Activated CD4-positive, alpha-beta T cell treated with anti-CD3 and anti-CD28 coated beads, Interleukin-2, amount 10 ng/mL, durations not matched to agents 7 days and 5 days (primary cell): ENCODE measurements around the gene MALSU1. TPM values are rescaled to one million over a fixed set of nuclear protein-coding genes. Genes with fewer than 3 reads are reported as not detected.
"Not testable (repeated sequence)": the region's sequence is repeated elsewhere in the genome, so short reads cannot be mapped to it uniquely, and the experiment has no call there.

Source experiments
- CTCF ChIA-PET: fragments of 350-600 bp; sonication (Branson Sonifier 250); formaldehyde crosslinking; loops from one replicate; lab custom pipeline; 2021; ENCODE audit warnings: antibody characterized with exemption; lab: Charles Lee
- POLR2A ChIA-PET: fragments of 350-600 bp; sonication (Branson Sonifier 250); formaldehyde crosslinking; loops from one replicate; lab custom pipeline; 2021; ENCODE audit warnings: antibody characterized with exemption; lab: Charles Lee
- DNase-seq: peaks from one replicate; pipeline ENCODE4 v3.0.0-alpha.2; 2020
- H3K27ac Mint-ChIP-seq: one replicate; pipeline ENCODE4 v1.8.0; 2021; ENCODE audit warnings: mild to moderate bottlenecking, moderate library complexity, mixed read lengths
- H3K27me3 Mint-ChIP-seq: one replicate; pipeline ENCODE4 v1.8.0; 2021; ENCODE audit warnings: mixed read lengths
- H3K36me3 Mint-ChIP-seq: one replicate; pipeline ENCODE4 v1.8.0; 2021; ENCODE audit warnings: low read depth, mixed read lengths
- H3K4me1 Mint-ChIP-seq: one replicate; pipeline ENCODE4 v1.8.0; 2021; ENCODE audit warnings: mixed read lengths
- H3K4me3 Mint-ChIP-seq: one replicate; pipeline ENCODE4 v1.8.0; 2021; ENCODE audit warnings: mild to moderate bottlenecking, moderate library complexity, mixed read lengths
- H3K9me3 Mint-ChIP-seq: one replicate; pipeline ENCODE4 v1.8.0; 2021; ENCODE audit warnings: mixed read lengths
- total RNA-seq, 2 experiments: library from RNA; stranded (reverse); gene quantifications; one replicate each; pipeline ENCODE4 v1.2.3, GENCODE V29; 2021

Gene MALSU1
- total RNA-seq, 2 experiments from 2014 or later = 41.1 to 47.3 TPM

DNA sequence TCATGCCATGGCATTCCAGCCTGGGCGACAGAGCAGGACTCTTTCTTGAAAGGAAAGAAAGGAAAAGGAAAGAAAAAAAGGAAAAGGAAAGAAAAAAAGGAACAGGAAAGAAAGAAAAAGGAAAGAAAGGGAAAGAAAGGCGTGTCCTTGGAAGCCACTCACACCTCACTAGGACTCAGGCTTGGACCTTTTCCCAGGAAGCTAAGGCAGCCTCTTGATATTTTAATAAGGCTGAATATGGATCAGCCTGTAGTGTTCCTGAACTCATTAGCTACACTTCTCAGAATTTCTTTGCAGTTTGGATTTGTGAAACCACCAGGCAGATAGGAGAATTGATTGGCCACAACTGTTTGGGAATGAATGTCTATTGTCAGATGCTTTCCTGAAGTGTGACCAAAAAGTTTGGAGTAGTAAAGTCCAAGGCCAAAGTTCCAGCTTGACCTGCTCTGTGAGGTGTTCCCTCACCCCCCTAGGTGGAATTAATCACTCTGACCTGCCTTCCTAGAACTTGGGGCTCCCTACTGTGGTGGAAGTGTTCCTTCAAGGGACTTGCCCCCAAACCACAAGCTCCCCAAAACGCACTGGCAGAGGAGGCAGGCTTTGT lies 7.1 kb upstream of the MALSU1 start:
- H3K36me3 Mint-ChIP-seq = no peaks in the 10 kb centered on the region
- ChIA-PET CTCF (interaction anchor here (0.7 to 1.9 kb wide), 4 partner anchors 9 to 19 kb away, joined by 3 to 7 read pairs (median 3); no protein-coding TSS in a partner anchor), POLR2A (no interaction called here)
- H3K4me1 Mint-ChIP-seq = peaks cover 21% of the 10 kb centered on the region
- H3K27ac Mint-ChIP-seq = no peak overlapping the region
- no peak overlapping the region for H3K4me3 Mint-ChIP-seq
- no peak for DNase-seq
- no peaks in the 10 kb centered on the region for H3K27me3 Mint-ChIP-seq
- no peaks in the 10 kb centered on the region for H3K9me3 Mint-ChIP-seq

DNA sequence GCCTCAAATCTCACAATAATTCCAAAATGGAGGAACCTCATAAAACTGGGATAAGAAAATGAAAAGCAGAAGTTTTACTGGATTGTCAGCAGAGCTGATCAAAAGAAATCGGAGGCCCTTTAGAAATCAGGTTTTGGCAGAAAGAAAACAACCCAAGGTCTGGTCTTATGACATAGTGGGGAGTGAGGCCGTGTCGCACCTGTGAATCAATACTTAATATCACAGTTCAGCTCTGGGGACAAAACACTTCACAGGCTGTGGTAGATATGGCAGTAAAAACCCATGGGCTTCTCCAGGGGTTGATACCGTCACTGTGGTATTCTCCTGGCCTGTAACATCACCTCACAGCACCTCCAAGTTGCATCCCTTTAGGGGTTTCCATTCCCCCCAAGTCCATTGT lies 6.5 kb upstream of the MALSU1 start:
- peaks cover 18% of the 10 kb centered on the region for H3K4me1 Mint-ChIP-seq
- H3K27ac Mint-ChIP-seq = no peak overlapping the region
- no peak overlapping the region for H3K4me3 Mint-ChIP-seq
- no peaks in the 10 kb centered on the region for H3K36me3 Mint-ChIP-seq
- POLR2A ChIA-PET = no interaction called here
- H3K9me3 Mint-ChIP-seq = no peaks in the 10 kb centered on the region
- H3K27me3 Mint-ChIP-seq = no peaks in the 10 kb centered on the region
- CTCF ChIA-PET = interaction anchor here (1.2 to 1.9 kb wide), 2 partner anchors 9 to 20 kb away, joined by 3 to 7 read pairs; no protein-coding TSS in a partner anchor
- no peak for DNase-seq

GRCh38 chr7:23293500-23294073 lies 5.6 kb upstream of the MALSU1 start:
- Mint-ChIP-seq H3K4me1 (peaks cover 16% of the 10 kb centered on the region), H3K27ac (no peak overlapping the region), H3K27me3 (no peaks in the 10 kb centered on the region), H3K36me3 (peaks cover 3% of the 10 kb centered on the region), H3K9me3 (no peaks in the 10 kb centered on the region), H3K4me3 (no peak overlapping the region)
- POLR2A ChIA-PET = no interaction called here
- no peak for DNase-seq
- CTCF ChIA-PET = interaction anchor here (0.7 to 1.9 kb wide), 3 partner anchors 9 to 21 kb away, joined by 3 to 7 read pairs (median 4); no protein-coding TSS in a partner anchor

- Mint-ChIP-seq H3K4me1 (peaks cover 19% of the 10 kb centered on the region), H3K4me3 (no peak overlapping the region), H3K27ac (no peak overlapping the region), H3K9me3 (peaks cover 3% of the 10 kb centered on the region), H3K27me3 (no peaks in the 10 kb centered on the region), H3K36me3 (peaks cover 11% of the 10 kb centered on the region)
- ChIA-PET POLR2A (no interaction called here), CTCF (interaction anchor here (0.7 to 1.4 kb wide), 6 partner anchors 10 to 245 kb away, joined by 3 to 7 read pairs (median 4); no protein-coding TSS in a partner anchor)
- DNase-seq = no peak
Measured at GRCh38 chr7:23294549-23295400, 4.4 kb upstream of the MALSU1 start.

DNA sequence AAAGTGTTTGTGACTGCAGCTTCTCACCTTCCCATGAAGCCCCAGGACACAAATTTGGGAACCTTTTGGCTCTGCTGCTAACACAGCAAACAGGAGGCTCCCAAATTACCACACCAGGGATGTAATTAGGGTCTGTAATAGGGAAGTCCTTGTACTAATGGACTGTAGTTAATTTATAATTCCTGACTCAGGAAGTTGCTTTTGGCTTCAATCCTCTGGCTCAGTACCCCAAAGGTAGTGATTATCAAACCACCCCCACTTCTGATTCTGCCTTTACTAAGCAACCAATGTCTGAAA lies 3.8 kb upstream of the MALSU1 start:
- ChIA-PET CTCF (interaction anchor here (1.0 to 1.4 kb wide), 4 partner anchors 17 to 244 kb away, joined by 3 to 7 read pairs (median 4); no protein-coding TSS in a partner anchor), POLR2A (no interaction called here)
- Mint-ChIP-seq H3K4me3 (no peak overlapping the region), H3K9me3 (peaks cover 3% of the 10 kb centered on the region), H3K4me1 (peaks cover 20% of the 10 kb centered on the region), H3K27me3 (no peaks in the 10 kb centered on the region), H3K36me3 (peaks cover 14% of the 10 kb centered on the region), H3K27ac (no peak overlapping the region)
- no peak for DNase-seq

GRCh38 chr7:23298141-23298881 lies 828 bp upstream of the MALSU1 start:
- peaks cover 36% of the 10 kb centered on the region for H3K36me3 Mint-ChIP-seq
- peaks cover 3% of the 10 kb centered on the region for H3K9me3 Mint-ChIP-seq
- H3K27ac Mint-ChIP-seq = peak overlapping the region; percentile 95
- H3K4me1 Mint-ChIP-seq = peaks cover 40% of the 10 kb centered on the region
- peak overlapping the region; percentile 98 for H3K4me3 Mint-ChIP-seq
- CTCF ChIA-PET = interaction anchor here (0.8 to 1.5 kb wide), 4 partner anchors 12 to 25 kb away, joined by 3 to 4 read pairs (median 3); no protein-coding TSS in a partner anchor
- DNase-seq = peak; percentile 8
- POLR2A ChIA-PET = no interaction called here
- no peaks in the 10 kb centered on the region for H3K27me3 Mint-ChIP-seq

- Mint-ChIP-seq H3K9me3 (peaks cover 3% of the 10 kb centered on the region), H3K27ac (peak overlapping the region; percentile 95), H3K4me1 (peaks cover 49% of the 10 kb centered on the region), H3K4me3 (peak overlapping the region; percentile 98), H3K27me3 (no peaks in the 10 kb centered on the region), H3K36me3 (peaks cover 46% of the 10 kb centered on the region)
- ChIA-PET CTCF (interaction anchor here (0.6 to 1.1 kb wide), 5 partner anchors 51 to 1581 kb away, joined by 3 to 4 read pairs (median 3); no protein-coding TSS in a partner anchor), POLR2A (no interaction called here)
- DNase-seq = no peak
Measured at GRCh38 chr7:23299770-23300300, 696 bp downstream of the MALSU1 start.

- Mint-ChIP-seq H3K9me3 (no peaks in the 10 kb centered on the region), H3K4me3 (no peak overlapping the region), H3K36me3 (peaks cover 74% of the 10 kb centered on the region), H3K27me3 (no peaks in the 10 kb centered on the region), H3K4me1 (peaks cover 39% of the 10 kb centered on the region), H3K27ac (no peak overlapping the region)
- no peak for DNase-seq
- ChIA-PET POLR2A (no interaction called here), CTCF (no interaction called here)
Measured at GRCh38 chr7:23306936-23307521, 7.9 kb downstream of the MALSU1 start.

- no peaks in the 10 kb centered on the region for H3K27me3 Mint-ChIP-seq
- peaks cover 63% of the 10 kb centered on the region for H3K36me3 Mint-ChIP-seq
Measured at GRCh38 chr7:23308754-23309153, 9.6 kb downstream of the MALSU1 start.

DNA sequence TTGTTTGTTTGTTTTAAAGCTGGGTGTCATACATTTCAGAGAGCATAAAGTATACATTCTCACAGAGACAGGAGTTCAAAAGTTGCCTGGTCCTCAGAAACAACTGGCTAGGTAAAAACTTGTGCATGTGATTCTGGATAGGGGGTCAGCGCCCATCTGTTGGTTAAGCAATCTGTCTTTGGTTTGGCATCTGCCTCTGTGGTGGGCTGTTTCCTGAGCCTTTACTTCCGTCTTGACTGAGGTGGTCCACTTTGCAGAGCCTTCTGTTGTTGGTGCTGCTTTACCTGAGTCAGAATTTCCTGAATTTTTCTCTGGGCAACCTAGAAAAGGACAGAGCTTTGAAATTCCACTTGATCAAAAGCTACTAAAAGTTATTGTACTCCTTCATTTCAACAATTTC lies 13.0 kb downstream of the MALSU1 start:
- H3K36me3 Mint-ChIP-seq = peaks cover 38% of the 10 kb centered on the region
- H3K27ac Mint-ChIP-seq, POLR2A ChIA-PET, DNase-seq, H3K4me1 Mint-ChIP-seq, H3K27me3 Mint-ChIP-seq, H3K4me3 Mint-ChIP-seq, H3K9me3 Mint-ChIP-seq: not testable (repeated sequence)
- CTCF ChIA-PET = interaction anchor here (0.6 kb wide), 2 partner anchors 206 to 208 kb away, joined by 3 read pairs; no protein-coding TSS in a partner anchor

More at GRCh38 chr7:23308754-23309153, 9.6 kb downstream of the MALSU1 start:
- no peak overlapping the region for H3K4me3 Mint-ChIP-seq
- H3K4me1 Mint-ChIP-seq = peaks cover 28% of the 10 kb centered on the region
- ChIA-PET CTCF (no interaction called here), POLR2A (no interaction called here)
- H3K27ac Mint-ChIP-seq = no peak overlapping the region
- H3K9me3 Mint-ChIP-seq = no peaks in the 10 kb centered on the region
- DNase-seq = no peak

GRCh38 chr7:23315366-23315765 lies 16.2 kb downstream of the MALSU1 start:
- no peak overlapping the region for H3K27ac Mint-ChIP-seq
- ChIA-PET POLR2A (no interaction called here), CTCF (interaction anchor here (0.7 to 1.0 kb wide), 2 partner anchors 16 to 22 kb away, joined by 3 read pairs; partner anchors contain the start of gene MALSU1)

DNA sequence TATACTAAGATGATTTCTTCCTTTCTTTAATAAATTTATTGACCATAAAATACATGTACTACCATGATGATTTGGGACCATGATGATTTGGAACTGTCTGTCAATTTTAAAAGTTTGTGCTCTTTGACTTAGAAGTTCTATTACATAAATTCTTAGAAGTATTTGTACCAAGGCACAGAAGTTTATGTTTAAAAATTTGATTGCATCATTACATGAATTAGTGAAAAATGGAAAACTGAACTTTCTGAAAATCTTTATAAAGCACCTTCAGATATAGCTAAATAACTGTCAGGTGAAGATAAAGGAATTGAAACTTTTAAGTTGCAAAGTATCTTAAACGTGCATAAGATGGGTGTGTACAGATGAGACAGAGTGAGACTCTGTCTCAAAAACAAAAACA lies 32.0 kb downstream of the MALSU1 start:
- Mint-ChIP-seq H3K27ac (no peak overlapping the region), H3K36me3 (no peaks in the 10 kb centered on the region), H3K4me1 (no peaks in the 10 kb centered on the region), H3K9me3 (no peaks in the 10 kb centered on the region), H3K4me3 (no peak overlapping the region), H3K27me3 (peaks cover 11% of the 10 kb centered on the region)
- no peak for DNase-seq
- ChIA-PET CTCF (no interaction called here), POLR2A (no interaction called here)

More at GRCh38 chr7:23315366-23315765, 16.2 kb downstream of the MALSU1 start:
- peaks cover 9% of the 10 kb centered on the region for H3K36me3 Mint-ChIP-seq
- H3K27me3 Mint-ChIP-seq = no peaks in the 10 kb centered on the region
- H3K4me3 Mint-ChIP-seq = no peak overlapping the region
- no peaks in the 10 kb centered on the region for H3K9me3 Mint-ChIP-seq
- no peaks in the 10 kb centered on the region for H3K4me1 Mint-ChIP-seq
- no peak for DNase-seq
